H9 (cell line): Measurements from ENCODE around the gene NPAS3. TPM values are rescaled to one million over a fixed set of nuclear protein-coding genes. Genes with fewer than 3 reads are reported as not detected.

Experiments
- DNase-seq: peaks from one replicate; pipeline ENCODE4 v3.0.0-alpha.2; 2017
- H2AFZ ChIP-seq: one replicate; pipeline ENCODE4 v1.6.1; 2013; ENCODE audit warnings: mild to moderate bottlenecking, low read length, control low read depth, moderate library complexity
- H2AK5ac ChIP-seq: 2 replicates; pipeline ENCODE4 v1.6.1; 2013; ENCODE audit warnings: low read length, control low read depth, mixed read lengths; ENCODE audit not compliant: insufficient read length
- H2BK120ac ChIP-seq: one replicate; pipeline ENCODE4 v1.6.1; 2013; ENCODE audit warnings: low read depth, mild to moderate bottlenecking, low read length, control low read depth, inconsistent platforms; ENCODE audit not compliant: poor library complexity, severe bottlenecking
- H2BK12ac ChIP-seq: 2 replicates; pipeline ENCODE4 v1.6.1; 2013; ENCODE audit warnings: low read length, control low read depth, mixed read lengths, low read depth; ENCODE audit not compliant: insufficient read length
- H2BK15ac ChIP-seq: 2 replicates; pipeline ENCODE4 v1.6.1; 2013; ENCODE audit warnings: low read depth, low read length, control low read depth
- H2BK20ac ChIP-seq: one replicate; pipeline ENCODE4 v1.6.1; 2013; ENCODE audit warnings: low read depth, mild to moderate bottlenecking, low read length, control low read depth, inconsistent platforms; ENCODE audit not compliant: poor library complexity, severe bottlenecking
- H2BK5ac ChIP-seq: 2 replicates; pipeline ENCODE4 v1.6.1; 2013; ENCODE audit warnings: low read length, control low read depth, mixed read lengths; ENCODE audit not compliant: insufficient read length
- H3K14ac ChIP-seq: 2 replicates; pipeline ENCODE4 v1.6.1; 2013; ENCODE audit warnings: low read length, control low read depth; ENCODE audit not compliant: insufficient read depth
- H3K18ac ChIP-seq: 2 replicates; pipeline ENCODE4 v1.6.1; 2013; ENCODE audit warnings: low read depth, mild to moderate bottlenecking, mixed read lengths, low read length, control low read depth; ENCODE audit not compliant: insufficient read length
- H3K23ac ChIP-seq: 2 replicates; pipeline ENCODE4 v1.6.1; 2013; ENCODE audit warnings: low read length, control low read depth, mixed read lengths, low read depth; ENCODE audit not compliant: insufficient read length
- H3K23me2 ChIP-seq: 2 replicates; pipeline ENCODE4 v1.6.1; 2013; ENCODE audit warnings: low read depth, mild to moderate bottlenecking, mixed read lengths, low read length, control low read depth; ENCODE audit not compliant: insufficient read length, poor library complexity, severe bottlenecking
- H3K27ac ChIP-seq: 2 replicates; pipeline ENCODE4 v1.5.1; 2013; ENCODE audit warnings: low read length, control low read depth, mixed read lengths, low read depth; ENCODE audit not compliant: insufficient read length
- H3K27me3 ChIP-seq: 2 replicates; pipeline ENCODE4 v1.6.1; 2013; ENCODE audit warnings: low read length, control low read depth, inconsistent platforms; ENCODE audit not compliant: insufficient read depth
- H3K4ac ChIP-seq: 2 replicates; pipeline ENCODE4 v1.6.1; 2013; ENCODE audit warnings: low read depth, mild to moderate bottlenecking, control low read depth, inconsistent platforms, low read length, moderate library complexity
- H3K4me1 ChIP-seq: 2 replicates; pipeline ENCODE4 v1.6.1; 2013; ENCODE audit warnings: low read length, control low read depth, inconsistent platforms; ENCODE audit not compliant: insufficient read depth
- H3K4me2 ChIP-seq: 2 replicates; pipeline ENCODE4 v1.6.1; 2013; ENCODE audit warnings: low read length, control low read depth, mixed read lengths; ENCODE audit not compliant: insufficient read length, insufficient read depth
- H3K56ac ChIP-seq: 2 replicates; pipeline ENCODE4 v1.6.1; 2013; ENCODE audit warnings: low read depth, mild to moderate bottlenecking, mixed read lengths, low read length, control low read depth; ENCODE audit not compliant: insufficient read length
- H3K79me1 ChIP-seq: 2 replicates; pipeline ENCODE4 v1.6.1; 2013; ENCODE audit warnings: low read depth, mild to moderate bottlenecking, moderate library complexity, low read length, control low read depth, inconsistent platforms; ENCODE audit not compliant: insufficient read depth, poor library complexity, severe bottlenecking
- H3K79me2 ChIP-seq: 2 replicates; pipeline ENCODE4 v1.6.1; 2013; ENCODE audit warnings: low read length, control low read depth, inconsistent platforms; ENCODE audit not compliant: insufficient read depth
- H3K9ac ChIP-seq: 2 replicates; pipeline ENCODE4 v1.6.1; 2013; ENCODE audit warnings: low read length, control low read depth, mixed read lengths; ENCODE audit not compliant: insufficient read length; ENCODE audit errors: extremely low read depth
- H3K9me3 ChIP-seq: one replicate; pipeline ENCODE4 v1.6.1; 2013; ENCODE audit warnings: low read depth, low read length, inconsistent platforms; ENCODE audit not compliant: control insufficient read depth
- H3T11ph ChIP-seq: one replicate; pipeline ENCODE4 v1.6.1; 2013; ENCODE audit warnings: mild to moderate bottlenecking, low read length, control low read depth, inconsistent platforms
- H4K20me1 ChIP-seq: one replicate; pipeline ENCODE4 v1.6.1; 2013; ENCODE audit not compliant: control insufficient read depth, insufficient read length, insufficient read depth
- H4K5ac ChIP-seq: 2 replicates; pipeline ENCODE4 v1.6.1; 2013; ENCODE audit warnings: low read depth, mild to moderate bottlenecking, mixed read lengths, low read length, control low read depth; ENCODE audit not compliant: insufficient read length
- H4K8ac ChIP-seq: replicated peaks from 2 replicates; pipeline ENCODE4 v1.6.1; 2013; ENCODE audit warnings: low read length, control low read depth, mixed read lengths, low read depth; ENCODE audit not compliant: insufficient read length
- H4K91ac ChIP-seq: 2 replicates; pipeline ENCODE4 v1.6.1; 2013; ENCODE audit warnings: low read depth, mild to moderate bottlenecking, moderate library complexity, mixed read lengths, low read length, control low read depth; ENCODE audit not compliant: insufficient read length
- H3K27ac Mint-ChIP-seq, 3 experiments: 2 replicates in 2 of 3; 3 replicates in 1 of 3; pipeline ENCODE4 v1.8.0; 2020 to 2021; ENCODE audit warnings: mixed read lengths in 3 of 3, mild to moderate bottlenecking in 1 of 3, moderate library complexity in 1 of 3
- H3K27me3 Mint-ChIP-seq: 2 replicates; pipeline ENCODE4 v1.8.0; 2021; ENCODE audit warnings: low read depth, mild to moderate bottlenecking, moderate library complexity, mixed read lengths
- H3K36me3 Mint-ChIP-seq, 3 experiments: 2 replicates in 2 of 3; 3 replicates in 1 of 3; pipeline ENCODE4 v1.8.0; 2020 to 2021; ENCODE audit warnings: low read depth in 3 of 3, mixed read lengths in 3 of 3; ENCODE audit not compliant: insufficient read depth in 1 of 3
- H3K4me1 Mint-ChIP-seq, 2 experiments: 2 replicates each; pipeline ENCODE4 v1.8.0; 2020; ENCODE audit warnings: mixed read lengths in 2 of 2
- H3K4me3 Mint-ChIP-seq, 2 experiments: 2 replicates in 1 of 2; 3 replicates in 1 of 2; pipeline ENCODE4 v1.8.0; 2020 to 2021; ENCODE audit warnings: mild to moderate bottlenecking in 2 of 2, mixed read lengths in 2 of 2, moderate library complexity in 1 of 2
- H3K9me3 Mint-ChIP-seq, 2 experiments: 2 replicates in 1 of 2; 3 replicates in 1 of 2; pipeline ENCODE4 v1.8.0; 2020; ENCODE audit warnings: mild to moderate bottlenecking in 2 of 2, mixed read lengths in 2 of 2, moderate library complexity in 1 of 2
- WGBS: extraction: QIAGEN DNeasy Blood & Tissue Kit; methylation state at CpG from one replicate; pipeline ENCODE4 v1.1.7; 2013; ENCODE audit warnings: missing lambda C conversion rate, low lambda C conversion rate, mixed read lengths; ENCODE audit not compliant: insufficient read length; ENCODE audit errors: extremely low coverage; 5-methylcytosine and 5-hydroxymethylcytosine counted together
- total RNA-seq: library from RNA; stranded (reverse); gene quantifications from 2 replicates; pipeline ENCODE4 v1.2.1, GENCODE V29; 2021
- TF ChIP-seq, protein P1 (sequence below): fragments of 200-600 bp; sonication (generic); conservative IDR thresholded peaks from 3 replicates; pipeline ENCODE4 v1.8.0; 2021; ENCODE audit warnings: antibody characterized with exemption, mild to moderate bottlenecking

NPAS3 gene
- total RNA-seq, 1 experiment from 2014 or later, result 0.17 TPM

DNA sequence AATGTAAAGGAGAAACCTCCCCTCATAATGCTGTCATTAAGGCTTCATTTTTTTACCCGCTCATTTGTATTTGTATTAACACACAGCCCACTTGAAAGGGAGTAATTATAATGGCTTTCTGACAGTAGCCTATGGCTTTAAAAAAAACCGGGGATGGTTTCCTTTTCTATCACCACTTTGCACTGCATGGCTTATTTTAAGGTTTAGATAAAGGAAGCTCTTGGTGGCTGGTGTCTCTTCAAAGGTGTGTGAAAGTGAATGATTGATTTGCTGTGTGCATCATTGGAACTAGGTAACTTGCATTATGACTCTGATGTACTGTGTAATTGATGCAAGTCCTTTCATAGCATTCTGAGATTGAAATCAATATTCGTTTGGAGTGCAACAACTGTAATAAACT lies 80.7 kb downstream of the NPAS3 start:
- Histone ChIP-seq H3K23me2 (no peaks in the 10 kb centered on the region), H2BK120ac (no peak overlapping the region), H3K27ac (no peak overlapping the region), H3K18ac (no peak overlapping the region), H4K8ac (no peak overlapping the region), H4K91ac (no peak overlapping the region), H4K5ac (no peak overlapping the region), H3K14ac (no peak overlapping the region), H3K79me2 (no peaks in the 10 kb centered on the region), H2BK12ac (no peak overlapping the region), H3K4me2 (no peak overlapping the region), H3K27me3 (no peaks in the 10 kb centered on the region), H3K4me1 (no peaks in the 10 kb centered on the region), H3K56ac (no peak overlapping the region), H3K79me1 (no peaks in the 10 kb centered on the region), H2AK5ac (no peak overlapping the region), H2BK5ac (no peak overlapping the region), H3K4ac (no peak overlapping the region), H3K23ac (no peak overlapping the region), H2BK15ac (no peak overlapping the region), H3T11ph (no peak overlapping the region), H4K20me1 (no peaks in the 10 kb centered on the region), H2AFZ (no peak overlapping the region), H3K9ac (no peak overlapping the region), H2BK20ac (no peak overlapping the region), H3K9me3 (no peaks in the 10 kb centered on the region)
- DNase-seq, result no peak
- no peak overlapping the region for H3K4me3 Mint-ChIP-seq
- no peaks in the 10 kb centered on the region for H3K27me3 Mint-ChIP-seq
- no peaks in the 10 kb centered on the region for H3K9me3 Mint-ChIP-seq
- no peak overlapping the region for H3K27ac Mint-ChIP-seq
- no peaks in the 10 kb centered on the region for H3K4me1 Mint-ChIP-seq
- TF ChIP-seq, protein P1, sequence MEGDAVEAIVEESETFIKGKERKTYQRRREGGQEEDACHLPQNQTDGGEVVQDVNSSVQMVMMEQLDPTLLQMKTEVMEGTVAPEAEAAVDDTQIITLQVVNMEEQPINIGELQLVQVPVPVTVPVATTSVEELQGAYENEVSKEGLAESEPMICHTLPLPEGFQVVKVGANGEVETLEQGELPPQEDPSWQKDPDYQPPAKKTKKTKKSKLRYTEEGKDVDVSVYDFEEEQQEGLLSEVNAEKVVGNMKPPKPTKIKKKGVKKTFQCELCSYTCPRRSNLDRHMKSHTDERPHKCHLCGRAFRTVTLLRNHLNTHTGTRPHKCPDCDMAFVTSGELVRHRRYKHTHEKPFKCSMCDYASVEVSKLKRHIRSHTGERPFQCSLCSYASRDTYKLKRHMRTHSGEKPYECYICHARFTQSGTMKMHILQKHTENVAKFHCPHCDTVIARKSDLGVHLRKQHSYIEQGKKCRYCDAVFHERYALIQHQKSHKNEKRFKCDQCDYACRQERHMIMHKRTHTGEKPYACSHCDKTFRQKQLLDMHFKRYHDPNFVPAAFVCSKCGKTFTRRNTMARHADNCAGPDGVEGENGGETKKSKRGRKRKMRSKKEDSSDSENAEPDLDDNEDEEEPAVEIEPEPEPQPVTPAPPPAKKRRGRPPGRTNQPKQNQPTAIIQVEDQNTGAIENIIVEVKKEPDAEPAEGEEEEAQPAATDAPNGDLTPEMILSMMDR, result no peak
- no CpG with 5 or more reads among the region's 3 CpGs for WGBS
- H3K36me3 Mint-ChIP-seq, result no peaks in the 10 kb centered on the region
